Stomach (tissue), 9 donors: ENCODE data around the gene RBBP8NL. TPM values are rescaled to one million over a fixed set of nuclear protein-coding genes. Genes with fewer than 3 reads are reported as not detected.

Experiments
- DNase-seq, 2 donors: peaks; one replicate each; pipeline versions ENCODE4 v3.0.0 to v3.0.0-alpha.2; 2013 to 2019
- H3K27ac ChIP-seq, 5 donors: fragments of 200-600 bp in 4 of 5; sonication (generic) in 4 of 5; one replicate each; pipeline ENCODE4 v1.5.1; 2013 to 2019; ENCODE audit warnings: mild to moderate bottlenecking in 1 of 5, moderate library complexity in 1 of 5
- H3K27me3 ChIP-seq, 3 donors: fragments of 200-600 bp; sonication (generic); one replicate each; pipeline ENCODE4 v1.5.1; 2017 to 2019; ENCODE audit warnings: mixed run types in 1 of 3
- H3K36me3 ChIP-seq, 4 donors: fragments of 200-600 bp; sonication (generic); 1 replicate in 3 of 4; 2 replicates in 1 of 4; pipeline ENCODE4 v1.5.1; 2016 to 2019
- H3K4me1 ChIP-seq, 4 donors: fragments of 200-600 bp; sonication (generic); one replicate each; pipeline ENCODE4 v1.5.1; 2016 to 2019
- H3K4me3 ChIP-seq, 4 donors: fragments of 200-600 bp; sonication (generic) in 3 of 4; one replicate each; pipeline ENCODE4 v1.5.1; 2016 to 2019; ENCODE audit warnings: mild to moderate bottlenecking in 1 of 4
- H3K9me3 ChIP-seq, 4 donors: fragments of 200-600 bp; sonication (generic); one replicate each; pipeline ENCODE4 v1.5.1; 2016 to 2019
- CTCF ChIP-seq, 7 experiments: fragments of 450-650 bp in 4 of 7; fragments of 200-600 bp in 3 of 7; sonication (generic) in 3 of 7; IDR thresholded peaks; one replicate each; pipeline ENCODE4 v1.5.1; 2016 to 2019; ENCODE audit warnings: antibody characterized with exemption in 7 of 7, control low read depth in 2 of 7, mild to moderate bottlenecking in 1 of 7
- EP300 ChIP-seq: sonication (generic); formaldehyde crosslinking; IDR thresholded peaks from one replicate; pipeline ENCODE4 v1.6.1; 2017; ENCODE audit warnings: antibody characterized with exemption
- POLR2A ChIP-seq, 4 donors: fragments of 450-650 bp; IDR thresholded peaks; one replicate each; pipeline ENCODE4 v1.6.1; 2016; ENCODE audit warnings: antibody characterized with exemption in 4 of 4, control low read depth in 2 of 4, mild to moderate bottlenecking in 1 of 4, moderate library complexity in 1 of 4
- POLR2AphosphoS5 ChIP-seq, 3 donors: sonication (generic); formaldehyde crosslinking; IDR thresholded peaks; one replicate each; pipeline ENCODE4 v1.6.1; 2016; ENCODE audit warnings: antibody characterized with exemption in 3 of 3
- WGBS, 5 donors: extraction: QIAGEN DNeasy Blood & Tissue Kit in 3 of 5; methylation state at CpG; one replicate each; pipeline versions ENCODE4 v1.1.5 to v1.1.7; 2013 to 2018; 5-methylcytosine and 5-hydroxymethylcytosine counted together
- intact Hi-C: fragments of 100-400 bp; cut with DNase I; formaldehyde crosslinking; loops from one replicate; pipeline ENCODE4 v1.15.1; 2023; ENCODE audit warnings: low total_unique reads
- polyA plus RNA-seq, 3 donors: library from polyadenylated mRNA; stranded (reverse); fragments of 200-250 nt; gene quantifications; one replicate each; pipeline ENCODE4 v1.2.3, GENCODE V29; 2013
- total RNA-seq, 5 donors: library from RNA; depleted of rRNA; stranded (reverse); fragments of >200 nt; gene quantifications; one replicate each; pipeline versions ENCODE4 v1.1.0 to v1.2.3, GENCODE V29; 2014 to 2016
- donor health status: healthy with polysubstance abuse.
- donor health status: Bipolar disorder and iron deficiency.
- donor health status: healthy.

Gene RBBP8NL
- total and polyA plus RNA-seq, 8 donors, result 0.45 to 8.0 (median 2.2) TPM; not detected in 2

GRCh38 chr20:62461157-62461556 lies 33.8 kb upstream of the RBBP8NL start:
- Histone ChIP-seq H3K27ac (peak overlapping the region in 4 of 5 donors; percentile 42 to 68 (median 54)), H3K4me1 (peaks cover 9 to 42% (median 39%) of the 10 kb centered on the region in 4 donors), H3K27me3 (peaks cover 0 to 54% (median 7%) of the 10 kb centered on the region in 3 donors), H3K4me3 (no peak overlapping the region), H3K9me3 (no peaks in the 10 kb centered on the region), H3K36me3 (peaks cover 0 to 31% (median 25%) of the 10 kb centered on the region in 4 donors)
- DNase-seq, result peak; percentile 77 to 88
- WGBS, 5 donors, result 22 to 43% (median 33%) methylated on average over 10 of the region's 10 CpGs
- TF ChIP-seq CTCF (IDR thresholded peaks at IDR 0.05), result no peak
- TF ChIP-seq POLR2AphosphoS5 (IDR thresholded peaks at IDR 0.05), result peak in 1 of 3 donors; percentile 40
- TF ChIP-seq POLR2A (IDR thresholded peaks at IDR 0.05), result no peak
- intact Hi-C loops, result no loop called here

GRCh38 chr20:62460678-62461077 lies 33.3 kb upstream of the RBBP8NL start:
- TF ChIP-seq POLR2AphosphoS5 (IDR thresholded peaks at IDR 0.05) (no peak), EP300 (no peak), CTCF (IDR thresholded peaks at IDR 0.05) (no peak), POLR2A (IDR thresholded peaks at IDR 0.05) (no peak)
- peak overlapping the region in 4 of 5 donors; percentile 32 to 68 (median 54) for H3K27ac ChIP-seq
- peaks cover 9 to 42% (median 39%) of the 10 kb centered on the region in 4 donors for H3K4me1 ChIP-seq
- H3K4me3 ChIP-seq, result no peak overlapping the region
- DNase-seq, result peak in 1 of 2 donors; percentile 50
- H3K36me3 ChIP-seq, result peaks cover 0 to 28% (median 20%) of the 10 kb centered on the region in 4 donors
- H3K27me3 ChIP-seq, result peaks cover 0 to 58% (median 7%) of the 10 kb centered on the region in 3 donors
- intact Hi-C loops, result no loop called here
- WGBS, 5 donors, result 32 to 64% (median 48%) methylated on average over 6 to 15 of the region's 15 CpGs
- no peaks in the 10 kb centered on the region for H3K9me3 ChIP-seq

GRCh38 chr20:62459488-62459887 lies 32.1 kb upstream of the RBBP8NL start:
- intact Hi-C loops, result no loop called here
- H3K4me1 ChIP-seq, result peaks cover 9 to 42% (median 39%) of the 10 kb centered on the region in 4 donors

More at GRCh38 chr20:62459488-62459887, 32.1 kb upstream of the RBBP8NL start:
- DNase-seq, result no peak
- Histone ChIP-seq H3K27ac (peak overlapping the region in 1 of 5 donors; percentile 14), H3K9me3 (no peaks in the 10 kb centered on the region), H3K27me3 (peaks cover 0 to 62% (median 7%) of the 10 kb centered on the region in 3 donors), H3K4me3 (no peak overlapping the region), H3K36me3 (peaks cover 0 to 16% (median 9%) of the 10 kb centered on the region in 4 donors)
- no peak for TF ChIP-seq EP300
- TF ChIP-seq CTCF (IDR thresholded peaks at IDR 0.05), result no peak
- TF ChIP-seq POLR2AphosphoS5 (IDR thresholded peaks at IDR 0.05), result no peak
- no peak for TF ChIP-seq POLR2A (IDR thresholded peaks at IDR 0.05)
- WGBS, 5 donors, result 54 to 64% (median 62%) methylated on average over 14 of the region's 14 CpGs
